Stimulated activated CD4-positive, alpha-beta T cell treated with anti-CD3 and anti-CD28 coated beads, Interleukin-4, amount 100 ng/mL, for 48 hours (primary cell): ENCODE results near the gene ZNF74.

Source experiments
- DNase-seq, 2 donors: peaks; one replicate each; pipeline ENCODE4 v3.0.0-alpha.2; 2020; ENCODE audit warnings: low read depth in 2 of 2

The ZNF74 gene

DNA sequence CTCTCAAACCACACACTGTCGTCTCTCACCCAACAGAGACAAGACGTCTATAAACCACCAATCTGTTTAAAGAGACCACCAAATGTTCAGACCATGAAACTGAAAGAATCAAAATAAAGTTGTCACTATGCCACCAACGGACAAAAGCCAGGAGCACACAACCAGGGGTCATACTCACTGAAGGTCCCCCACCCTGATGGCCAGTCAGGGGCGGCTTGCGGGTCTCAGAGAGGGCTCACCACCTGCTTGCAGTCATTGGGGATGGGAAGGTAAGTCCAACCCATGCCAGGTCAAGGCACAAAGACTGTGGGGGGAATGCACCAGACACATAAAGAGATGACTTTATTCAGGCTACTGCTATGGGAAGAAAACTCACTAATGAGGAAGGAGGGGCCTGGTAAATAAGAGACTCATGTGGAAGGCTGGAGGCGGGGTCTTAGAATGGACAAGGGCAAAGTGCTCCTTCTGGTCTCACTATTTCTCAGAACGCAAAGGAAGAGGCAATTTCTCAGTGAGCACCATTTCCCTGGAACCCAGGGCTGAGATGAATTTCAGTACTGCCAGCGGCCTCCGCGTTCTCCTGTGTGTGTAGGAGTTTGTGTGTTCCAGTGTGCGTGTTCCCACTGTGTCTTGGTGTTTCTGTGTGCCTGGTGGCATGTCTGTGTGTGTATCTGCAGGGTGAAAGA, 26.3 kb downstream of the ZNF74 start:
- no peak for DNase-seq

GRCh38 chr22:20421507-20421874, 27.5 kb downstream of the ZNF74 start:
- DNase-seq: no peak

- DNase-seq: no peak
These were observed 28.5 kb downstream of the ZNF74 start for GRCh38 chr22:20422271-20423007.

- no peak for DNase-seq
These were observed 29.3 kb downstream of the ZNF74 start for GRCh38 chr22:20423008-20423905.

GRCh38 chr22:20423906-20424551, 30.1 kb downstream of the ZNF74 start:
- no peak for DNase-seq

GRCh38 chr22:20424568-20424931, 30.6 kb downstream of the ZNF74 start:
- no peak for DNase-seq

GRCh38 chr22:20424932-20425565, 31.1 kb downstream of the ZNF74 start:
- no peak for DNase-seq

- no peak for DNase-seq
These were observed 31.8 kb downstream of the ZNF74 start for GRCh38 chr22:20425566-20426258.

DNA sequence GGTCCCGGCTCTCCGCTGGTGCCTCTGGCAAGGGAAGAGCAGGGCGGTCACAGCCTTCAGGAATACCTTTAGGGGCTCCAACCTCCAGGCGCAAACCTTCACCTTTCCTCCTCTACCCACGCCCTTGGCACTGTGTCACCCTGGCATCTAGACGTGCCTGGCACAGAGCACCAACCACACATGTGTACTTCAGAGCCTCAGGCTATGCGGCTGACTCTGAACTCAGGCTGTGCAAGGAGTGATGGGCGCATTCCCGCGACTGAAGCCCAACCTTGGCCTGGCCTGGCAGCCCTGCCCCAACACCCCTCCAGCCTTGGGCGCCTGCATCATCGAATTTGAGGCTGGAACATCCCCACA, 32.3 kb downstream of the ZNF74 start:
- no peak for DNase-seq

DNA sequence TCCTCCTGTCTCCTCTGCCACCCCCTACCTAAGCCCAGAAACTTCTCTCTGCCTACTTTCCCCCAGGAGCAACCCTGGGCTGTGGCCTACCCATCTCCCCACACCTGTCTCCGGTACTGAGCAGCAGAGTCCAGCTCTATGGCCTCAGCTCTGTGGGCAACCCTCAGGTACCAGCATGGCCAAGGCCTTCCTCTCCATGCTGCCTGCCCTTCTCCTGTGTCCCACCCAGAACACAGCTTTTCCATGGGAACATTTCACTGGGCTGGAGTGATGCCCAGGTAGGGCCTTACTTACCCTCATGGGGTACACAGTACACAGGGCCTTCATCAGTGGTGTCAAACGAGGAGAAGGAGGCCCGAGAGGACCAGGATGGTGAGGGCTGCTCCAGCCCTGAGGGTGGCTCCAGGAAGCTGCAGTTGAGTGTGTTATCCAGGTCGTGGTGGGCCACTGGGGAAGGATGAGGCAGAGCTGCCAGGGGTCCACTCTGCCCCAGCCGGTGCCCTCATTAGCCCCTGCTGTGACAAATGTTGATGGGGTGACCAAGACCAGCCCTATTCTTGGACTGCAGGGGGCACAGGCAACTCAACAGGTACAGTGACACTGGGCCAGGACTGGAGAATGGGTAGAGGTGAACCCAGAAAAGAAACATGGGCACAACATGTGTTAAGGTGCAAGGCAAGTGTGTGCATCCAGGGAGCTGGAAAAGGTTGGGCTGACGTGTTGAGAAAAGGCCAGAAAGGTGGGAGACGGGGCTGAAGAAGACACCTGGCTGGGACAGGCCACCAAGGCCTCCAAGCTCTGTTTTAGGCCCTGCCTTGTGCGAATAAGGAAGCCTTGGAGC, 33.4 kb downstream of the ZNF74 start:
- no peak for DNase-seq

DNA sequence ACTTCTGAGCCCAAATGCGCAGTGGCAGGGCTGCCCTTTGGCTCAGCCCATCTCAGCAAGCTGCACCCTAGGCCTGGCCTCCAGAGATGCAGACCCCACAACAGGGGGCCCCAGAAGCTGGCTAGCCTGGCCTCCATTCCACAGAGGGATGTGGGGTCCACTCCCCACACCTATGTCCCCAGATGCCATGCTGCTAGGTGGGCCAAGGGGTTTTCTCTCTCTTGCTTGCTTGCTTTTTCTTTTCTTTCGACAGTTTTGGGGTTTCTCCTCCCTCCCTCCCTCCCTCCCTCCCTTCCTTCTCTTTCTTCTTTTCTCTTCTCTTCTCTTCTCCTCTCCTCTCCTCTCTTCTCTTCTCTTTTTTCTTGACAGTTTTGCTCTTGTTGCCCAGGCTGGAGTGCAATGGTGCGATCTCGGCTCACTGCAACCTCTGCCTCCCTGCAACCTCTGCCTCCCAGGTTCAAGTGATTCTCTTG, 34.0 kb downstream of the ZNF74 start:
- DNase-seq: no peak

DNA sequence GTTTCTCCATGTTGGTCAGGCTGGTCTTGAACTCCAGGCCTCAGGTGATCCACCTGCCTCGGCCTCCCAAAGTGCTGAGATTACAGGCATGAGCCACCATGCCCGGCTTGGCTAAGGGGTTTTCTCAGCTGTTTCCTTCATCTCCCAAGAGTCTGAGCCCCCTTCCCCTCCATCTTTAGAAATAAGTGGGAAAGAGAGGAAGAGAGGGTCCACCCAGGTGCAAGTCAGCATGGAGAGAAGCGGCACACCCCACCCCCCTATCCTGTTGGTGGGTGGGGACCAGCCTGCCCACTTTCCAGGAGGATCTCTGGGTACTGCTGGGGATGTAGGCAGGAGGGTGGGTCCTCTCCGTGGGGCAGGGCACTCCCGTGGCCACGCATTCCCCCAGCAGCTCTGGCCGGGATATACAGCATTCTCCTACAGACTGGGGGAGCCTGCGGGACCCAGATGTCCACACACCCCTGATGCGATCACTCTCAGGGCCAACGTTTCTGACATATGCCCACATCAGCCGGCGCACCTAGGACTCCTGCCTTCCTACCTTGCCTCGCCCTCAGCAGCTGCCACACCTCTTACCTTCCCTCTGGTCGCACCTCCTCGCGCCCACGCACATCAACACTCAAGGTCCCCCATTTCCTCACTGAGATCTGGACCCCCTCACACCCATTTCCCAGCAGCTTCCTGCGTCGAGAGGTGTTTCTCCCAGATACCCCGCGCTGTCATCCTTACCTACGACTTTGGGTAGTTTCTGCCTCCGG, 34.7 kb downstream of the ZNF74 start:
- no peak for DNase-seq

DNA sequence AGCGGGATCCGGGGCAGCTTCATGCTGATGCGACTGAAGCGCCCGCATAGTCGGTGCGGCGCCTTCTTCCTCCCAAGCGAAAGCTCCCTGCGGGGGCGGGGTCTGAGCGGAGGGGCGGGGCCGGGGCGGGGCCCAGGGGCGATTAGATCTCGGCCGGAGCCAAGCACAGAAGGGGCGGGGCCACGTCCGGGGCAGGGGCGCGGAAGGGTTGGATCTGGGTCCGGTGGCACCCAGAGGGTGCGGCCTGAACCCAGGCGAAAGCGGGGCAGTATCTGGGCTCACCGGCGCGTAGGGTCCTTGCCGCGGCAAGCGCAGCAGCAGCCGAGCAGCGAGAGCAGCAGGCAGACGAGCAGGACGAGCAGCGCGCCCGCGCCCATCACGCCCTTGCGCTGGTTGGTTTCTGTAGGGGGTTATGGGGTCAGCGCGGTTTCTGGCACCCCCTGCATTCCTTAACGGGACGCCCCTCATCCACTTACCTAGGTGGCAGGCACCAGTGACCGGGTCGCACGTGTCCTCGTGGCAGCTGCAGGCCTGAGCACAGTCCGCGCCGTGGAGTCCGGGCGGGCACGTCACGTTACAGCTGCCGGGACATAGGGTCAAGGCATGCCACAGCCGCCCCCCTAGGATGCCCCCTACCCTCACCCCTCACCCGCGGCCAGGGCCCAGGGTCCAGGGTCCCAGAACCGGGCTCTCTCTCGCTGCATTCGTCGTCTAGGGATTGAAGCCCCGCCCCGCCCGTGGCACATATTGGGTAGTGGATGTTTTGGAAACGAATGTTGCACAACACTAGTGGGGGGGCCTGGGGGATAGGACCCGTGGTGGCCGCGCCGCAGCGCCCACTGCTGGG, 35.5 kb downstream of the ZNF74 start:
- peak; percentile 72 to 75 for DNase-seq

DNA sequence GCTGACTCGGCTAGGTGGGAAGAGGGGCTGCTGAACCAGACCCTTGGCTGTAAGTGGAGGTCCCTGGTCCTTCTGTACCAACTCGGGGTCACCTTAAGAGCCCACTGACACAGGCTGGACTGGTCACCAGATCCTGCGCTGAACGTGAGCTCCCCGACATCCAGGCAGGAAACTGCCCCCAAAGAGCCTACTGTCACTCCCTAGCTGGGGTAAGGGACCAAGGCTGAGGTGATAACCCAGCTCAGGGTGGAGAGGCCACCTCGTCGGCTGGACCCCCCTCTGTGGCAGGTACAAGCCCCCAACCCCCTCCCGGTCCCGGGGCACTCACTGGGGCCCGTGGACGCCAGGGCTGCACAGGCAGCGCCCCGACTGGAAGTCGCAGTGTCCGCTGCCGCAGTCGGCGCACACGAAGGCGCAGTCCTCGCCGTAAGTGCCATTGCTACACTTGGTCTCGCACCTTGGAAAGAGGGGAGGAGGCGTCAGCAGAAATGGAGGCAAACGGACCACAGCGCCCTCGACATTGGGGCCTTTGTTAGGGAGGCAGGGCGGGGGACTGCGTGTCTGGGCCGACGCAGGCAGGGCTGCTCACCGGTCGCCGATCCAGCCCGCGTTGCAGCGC, 36.3 kb downstream of the ZNF74 start:
- DNase-seq: no peak

GRCh38 chr22:20430720-20431510, 37.0 kb downstream of the ZNF74 start:
- DNase-seq: peak; percentile 55 to 56

GRCh38 chr22:20431511-20432192, 37.7 kb downstream of the ZNF74 start:
- no peak for DNase-seq
